GDM1 (cell line): ENCODE data around the gene ADAM29.
"Not testable (repeated sequence)": the region's sequence is repeated elsewhere in the genome, so short reads cannot be mapped to it uniquely, and the experiment has no call there.

Experiments used
- DNase-seq: peaks from one replicate; lab custom pipeline; 2025; lab: John Stamatoyannopoulos, UW

The ADAM29 gene

DNA sequence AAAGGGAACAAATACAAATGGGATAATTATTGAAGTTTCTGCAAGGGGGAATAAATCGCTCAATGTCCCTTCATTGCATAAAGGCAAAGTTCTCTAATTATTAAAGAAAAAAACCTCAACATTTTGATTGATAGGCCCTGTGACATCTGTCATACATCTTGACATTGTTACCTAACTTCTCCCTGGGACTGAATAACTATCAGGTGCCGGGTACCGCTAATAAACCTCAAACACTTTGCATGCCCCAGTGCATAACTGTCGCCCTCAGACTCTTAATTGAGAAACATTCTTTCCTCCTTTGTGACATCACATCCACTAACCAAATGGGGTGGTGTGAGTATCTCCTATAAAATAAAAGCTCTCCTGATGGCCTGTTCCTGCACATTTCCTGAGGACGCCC is at the start of gene ADAM29:
TSS of gene ADAM29 (plus strand) at position 301 of the 400 bp plus-strand sequence. CDS start 57,168 bp downstream, outside the sequence.
- DNase-seq, result no peak

DNA sequence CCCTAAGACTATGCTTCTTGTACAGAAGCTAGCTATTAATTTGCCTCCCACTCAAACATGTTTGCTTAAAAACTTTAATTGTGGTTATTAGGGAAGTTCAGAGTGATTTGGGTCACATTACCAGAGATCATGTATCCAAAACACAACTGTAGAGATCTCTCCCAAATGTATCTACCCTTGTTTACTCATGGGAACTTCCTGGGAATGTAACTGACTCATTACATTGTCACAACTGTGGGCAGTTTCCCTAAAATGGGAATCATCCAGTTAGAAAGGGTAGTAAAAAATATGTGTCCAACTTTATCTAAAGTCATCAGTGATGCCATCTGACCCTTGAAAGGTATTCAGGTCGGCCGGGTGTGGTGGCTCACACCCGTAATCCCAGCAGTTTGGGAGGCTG is 48.8 kb upstream of the ADAM29 start:
- no peak for DNase-seq

DNA sequence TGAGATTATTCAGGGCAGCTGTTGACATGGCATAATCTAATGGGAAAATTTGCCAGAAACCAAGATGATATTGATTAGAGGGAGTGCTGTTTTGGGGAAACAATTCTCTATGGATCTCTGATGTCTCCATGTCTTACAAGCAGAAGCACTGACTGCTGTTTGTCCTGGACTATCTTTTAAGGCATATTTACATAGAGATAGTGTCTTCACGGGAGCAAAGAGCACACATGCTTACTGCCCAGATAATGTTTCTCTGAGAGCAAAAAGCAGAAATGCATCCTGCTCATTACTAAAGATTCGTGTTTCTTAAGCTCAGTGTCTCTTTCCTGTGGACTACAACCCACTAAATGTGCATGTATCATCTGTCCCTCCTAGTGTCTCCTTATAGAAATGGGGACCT is 47.8 kb upstream of the ADAM29 start:
- no peak for DNase-seq

DNA sequence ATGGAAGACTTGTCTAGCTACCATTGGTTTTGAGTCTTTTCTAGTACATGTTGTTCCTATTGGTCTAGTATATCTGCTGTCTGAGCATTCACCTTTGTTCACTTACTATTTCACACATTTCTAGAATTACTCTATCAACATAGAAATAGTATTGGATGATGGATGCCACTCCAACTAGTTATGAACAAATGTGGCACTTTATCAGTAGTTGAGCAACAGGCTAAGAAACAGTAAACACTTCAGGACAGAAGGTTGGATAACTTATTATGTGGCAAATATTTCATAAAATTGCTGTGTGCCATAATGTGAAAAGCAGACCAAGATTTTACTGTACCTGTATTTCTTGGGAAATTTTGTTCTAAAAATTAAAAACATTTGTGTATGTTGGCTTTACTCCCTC is 46.8 kb upstream of the ADAM29 start:
- DNase-seq, result no peak

DNA sequence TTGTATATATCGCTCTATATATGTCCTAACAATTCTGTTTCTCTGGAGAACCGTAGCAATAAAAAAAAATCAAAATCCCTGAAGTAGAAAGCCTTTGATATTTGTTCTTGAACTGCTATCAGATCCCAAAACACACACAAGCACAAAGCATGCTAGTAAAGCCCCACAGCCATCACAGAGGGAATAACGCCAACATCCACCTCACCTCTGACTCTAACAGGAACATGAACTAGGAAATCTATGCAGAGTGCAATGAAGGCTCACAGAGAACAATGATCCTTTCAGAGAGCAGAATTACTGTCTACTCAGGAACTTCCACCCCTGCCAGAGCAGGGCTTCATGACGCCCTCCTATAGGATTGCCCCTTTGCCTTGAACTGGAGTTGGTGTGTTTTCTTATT is 45.0 kb upstream of the ADAM29 start:
- not testable (repeated sequence) for DNase-seq

DNA sequence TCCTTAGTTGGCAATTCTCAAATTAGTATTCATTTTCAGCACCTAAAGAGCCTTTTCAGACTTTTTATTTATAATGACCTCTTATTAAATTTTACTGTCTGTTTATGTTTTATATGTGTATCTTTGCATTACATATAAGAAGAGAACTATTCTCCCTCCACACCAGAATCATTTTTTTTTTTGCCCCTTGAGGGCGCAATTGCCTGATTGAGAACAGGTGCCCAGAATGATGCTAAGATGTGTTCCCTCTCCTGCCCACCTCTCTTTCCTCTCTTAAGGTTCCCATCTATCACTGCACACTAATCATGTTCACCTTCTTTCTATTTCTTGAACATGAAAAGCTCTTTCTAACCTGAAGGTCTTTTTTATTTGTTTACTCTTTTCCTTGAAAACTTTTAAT is 44.2 kb upstream of the ADAM29 start:
- DNase-seq, result no peak

DNA sequence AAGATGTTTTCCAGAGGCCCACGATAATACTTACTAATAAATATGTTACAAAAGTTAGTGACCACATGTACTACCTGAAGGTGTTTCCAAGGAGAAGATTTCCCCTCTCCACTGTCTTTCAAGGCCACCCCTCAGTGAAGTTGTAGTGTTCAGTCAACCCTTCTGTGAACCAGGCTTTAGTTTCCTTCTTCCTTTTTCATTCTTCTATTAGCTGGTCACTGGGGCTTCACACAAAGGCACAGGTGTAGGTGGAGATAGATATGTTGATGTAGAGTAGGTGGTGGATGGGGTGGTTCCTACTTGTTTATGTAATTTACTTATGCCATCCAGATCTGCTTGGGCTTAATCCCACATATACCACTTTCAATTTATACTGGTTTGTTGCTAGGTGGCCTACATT is 43.3 kb upstream of the ADAM29 start:
- DNase-seq, result no peak

DNA sequence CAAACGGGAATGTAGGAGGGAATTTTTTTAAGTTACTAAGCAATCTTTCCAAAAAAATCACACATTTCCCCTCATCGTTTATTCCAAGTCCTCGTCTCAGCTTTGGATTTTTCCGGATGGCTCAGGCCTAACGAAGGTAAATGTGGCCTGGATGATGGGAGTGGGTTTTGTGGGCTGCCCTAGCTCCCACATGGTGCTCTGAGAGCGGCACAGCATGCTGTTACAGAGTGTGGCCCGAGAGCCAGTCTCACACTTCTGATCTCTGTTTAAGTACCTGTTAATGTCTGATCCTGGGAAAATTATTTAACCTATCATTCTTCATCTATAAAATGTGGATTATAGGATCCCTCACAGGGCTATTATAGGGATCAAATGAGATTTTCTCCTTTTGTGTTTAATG is 38.2 kb upstream of the ADAM29 start:
- DNase-seq, result no peak

DNA sequence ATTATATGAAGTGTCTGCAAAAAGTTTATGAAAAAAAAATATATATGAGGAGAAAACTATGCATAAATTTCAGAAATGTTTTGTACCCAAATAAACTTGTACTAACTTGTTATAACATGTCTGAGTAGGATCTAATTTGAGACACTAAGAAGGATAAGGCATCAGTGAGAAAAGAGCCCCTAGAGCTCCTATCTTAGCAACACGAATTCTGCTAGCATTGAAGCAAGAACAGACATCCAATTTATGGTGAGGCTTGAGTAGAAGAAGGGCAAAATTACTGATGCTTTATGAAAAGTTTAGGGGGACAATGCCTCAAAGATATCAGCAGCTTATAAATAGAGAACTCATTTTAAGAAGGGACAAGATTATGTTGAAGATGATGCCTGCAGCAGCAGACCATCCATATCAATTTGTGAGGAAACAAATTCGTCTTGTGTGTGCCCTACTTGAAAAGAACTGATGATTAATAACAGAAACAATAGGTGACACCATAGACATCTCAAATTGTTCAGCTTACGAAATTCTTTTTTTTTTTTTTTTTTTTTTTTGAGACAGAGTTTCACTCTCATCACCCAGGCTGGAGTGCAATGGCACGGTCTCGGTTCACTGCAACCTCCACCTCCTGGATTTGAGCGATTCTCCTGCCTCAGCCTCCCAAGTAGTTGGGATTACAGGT is 35.7 kb upstream of the ADAM29 start:
- DNase-seq, result no peak

DNA sequence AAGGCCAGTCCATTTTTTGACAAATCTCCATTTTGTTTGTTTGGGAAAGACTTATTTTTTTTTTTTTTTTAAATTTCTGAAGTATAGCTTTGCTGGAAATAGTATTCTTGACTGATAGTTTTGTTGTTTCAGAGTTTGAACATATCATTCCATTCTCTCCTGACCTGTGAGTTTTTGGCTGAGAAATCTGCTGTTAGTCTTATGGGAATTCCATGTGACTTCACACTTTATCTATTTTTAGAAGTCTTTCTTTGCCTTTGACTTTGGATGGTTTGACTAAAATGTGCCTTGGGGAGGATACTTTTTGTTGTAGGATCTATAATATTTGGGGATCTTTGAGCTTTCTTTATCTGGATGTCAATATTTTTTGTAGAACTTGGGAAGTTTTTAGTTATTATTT is 10.7 kb upstream of the ADAM29 start:
- DNase-seq, result no peak

DNA sequence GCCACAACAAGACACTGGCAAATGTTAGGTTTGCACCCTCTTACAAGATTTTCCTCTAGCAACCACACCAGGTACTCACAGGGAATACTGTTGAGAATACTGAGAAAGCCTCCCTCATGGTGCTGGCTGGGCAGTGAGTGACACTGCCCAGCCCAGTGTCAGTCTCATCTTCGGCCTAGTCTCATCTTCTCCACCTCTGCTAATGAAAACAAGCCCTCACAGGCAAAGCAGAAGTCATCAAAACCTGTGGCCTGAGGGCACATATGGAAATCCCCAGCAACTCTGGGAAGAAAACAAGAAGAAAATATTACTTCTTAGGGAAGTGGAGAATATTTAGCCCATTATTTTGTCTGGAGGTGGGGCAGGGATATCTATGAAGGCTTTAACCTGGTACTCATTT is 7.9 kb upstream of the ADAM29 start:
- no peak for DNase-seq

DNA sequence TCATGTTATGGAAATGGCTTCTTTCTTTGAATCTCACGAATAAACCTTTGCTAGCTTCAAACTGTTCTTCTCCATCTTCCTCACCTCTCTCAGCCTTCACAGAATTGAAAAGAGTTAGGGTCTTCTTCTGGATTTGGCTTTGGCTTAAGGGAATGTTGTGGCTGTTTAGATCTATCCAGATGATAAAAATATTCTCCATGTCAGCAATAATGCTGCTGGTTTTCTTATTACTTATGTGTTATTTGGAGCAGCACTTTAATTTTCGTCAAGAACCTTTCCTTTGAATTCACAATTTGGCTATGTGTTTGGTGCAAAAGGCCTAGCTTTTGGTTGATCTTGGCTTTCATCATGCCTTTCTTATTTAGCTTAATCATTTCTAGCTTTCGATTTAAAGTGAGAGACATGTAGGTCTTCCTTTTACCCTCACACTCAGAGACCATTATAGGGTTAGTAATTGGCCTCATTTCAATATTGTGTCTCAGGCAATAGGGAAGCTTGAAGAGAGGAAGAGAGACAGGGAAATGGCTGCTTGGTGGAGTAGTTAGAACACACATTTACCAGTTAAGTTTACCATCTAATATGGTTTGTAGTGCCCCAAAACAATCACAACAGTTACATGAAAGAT is 5.1 kb upstream of the ADAM29 start:
- no peak for DNase-seq

DNA sequence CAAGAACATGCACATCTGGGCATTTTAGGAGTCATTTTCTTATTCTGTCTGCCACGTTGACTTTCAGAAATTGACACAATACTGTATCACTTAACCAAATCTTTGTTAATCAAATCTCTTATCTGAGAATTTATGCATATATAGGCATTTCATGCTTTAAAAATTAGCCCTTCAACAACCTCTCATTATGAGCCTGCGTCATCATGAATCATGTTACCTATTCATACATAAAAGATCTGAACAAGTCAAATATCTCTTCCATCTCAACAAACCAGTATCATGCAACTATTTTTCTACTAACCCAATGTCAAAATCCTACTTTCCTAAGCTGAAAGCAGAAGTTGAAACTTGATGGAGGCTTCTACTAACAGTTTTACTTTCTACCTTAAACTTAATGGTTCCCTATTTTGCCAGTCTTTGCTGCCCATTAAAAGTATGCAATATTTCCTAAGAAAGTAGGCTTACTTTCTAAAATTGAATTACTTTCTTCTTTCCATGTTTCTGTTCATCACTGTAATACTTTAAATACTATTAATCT is 1.8 kb downstream of the ADAM29 start:
- DNase-seq, result no peak

DNA sequence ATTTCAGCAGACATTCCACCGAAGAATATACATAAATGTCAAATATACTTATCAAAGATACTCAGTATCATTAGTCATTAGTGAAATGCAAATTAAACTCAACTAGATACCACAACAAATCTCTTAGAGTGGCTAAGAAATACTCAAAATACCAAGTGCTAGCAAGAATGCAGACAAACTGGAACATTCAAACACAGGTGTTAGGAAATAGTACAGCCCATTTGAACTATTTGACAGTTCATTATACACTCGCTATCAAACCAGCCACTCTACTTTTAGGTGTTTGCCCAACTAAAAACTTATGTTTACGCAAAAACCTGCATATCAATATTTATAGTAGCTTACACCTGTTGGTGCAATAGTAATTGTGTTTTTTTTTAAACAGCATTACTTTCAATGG is 8.8 kb downstream of the ADAM29 start:
- DNase-seq, result no peak

DNA sequence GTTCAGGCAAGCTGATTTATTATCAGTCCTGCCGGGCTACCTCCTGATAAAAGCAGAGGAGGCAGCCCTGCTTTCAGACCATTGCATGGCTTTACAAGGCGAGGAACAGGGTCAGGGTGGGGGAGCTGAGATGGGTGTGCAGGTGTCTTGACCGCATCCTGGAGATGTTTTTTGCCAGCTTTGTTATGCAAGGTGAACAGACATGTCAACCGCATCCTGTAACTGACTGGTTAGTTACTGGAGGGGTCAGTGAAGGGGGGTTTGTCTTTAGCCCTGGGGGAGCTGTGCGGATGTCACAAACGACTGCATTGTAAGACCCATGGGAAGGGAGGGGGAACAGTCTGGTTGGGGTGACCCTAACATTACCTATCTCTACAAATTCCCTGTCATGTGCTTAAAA is 10.0 kb downstream of the ADAM29 start:
- no peak for DNase-seq

DNA sequence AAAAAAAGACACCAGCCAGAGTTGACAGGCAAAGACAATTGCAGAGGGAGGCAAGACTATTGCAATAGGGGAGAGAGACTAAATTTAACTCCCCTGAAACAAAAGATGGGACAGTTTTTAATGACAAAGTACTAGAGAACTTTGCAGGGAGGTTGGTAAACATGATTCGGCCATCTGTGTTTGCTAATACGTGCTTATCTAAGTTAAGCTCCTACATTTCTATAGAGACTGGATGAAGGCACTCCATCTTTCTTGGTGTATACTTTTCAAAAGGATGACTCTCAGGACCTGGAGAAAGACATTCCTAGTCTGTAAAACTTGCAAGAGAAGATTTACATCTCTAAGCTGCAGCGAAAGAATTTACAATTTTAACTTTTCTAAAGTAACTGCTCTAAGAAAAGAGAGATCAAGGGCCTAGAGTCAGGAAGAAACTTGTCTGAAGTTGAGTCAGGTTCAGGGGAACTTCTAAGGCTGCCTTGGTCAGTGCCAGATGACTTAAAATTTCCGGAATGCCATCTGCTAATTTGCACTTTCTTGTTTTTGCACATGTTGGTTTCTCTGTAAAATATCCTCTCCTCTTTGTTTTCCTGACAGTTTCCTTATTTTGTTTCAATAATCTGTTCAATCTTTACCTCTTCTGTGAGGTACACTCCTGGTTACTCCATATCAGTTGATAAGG is 10.6 kb downstream of the ADAM29 start:
- DNase-seq, result no peak

DNA sequence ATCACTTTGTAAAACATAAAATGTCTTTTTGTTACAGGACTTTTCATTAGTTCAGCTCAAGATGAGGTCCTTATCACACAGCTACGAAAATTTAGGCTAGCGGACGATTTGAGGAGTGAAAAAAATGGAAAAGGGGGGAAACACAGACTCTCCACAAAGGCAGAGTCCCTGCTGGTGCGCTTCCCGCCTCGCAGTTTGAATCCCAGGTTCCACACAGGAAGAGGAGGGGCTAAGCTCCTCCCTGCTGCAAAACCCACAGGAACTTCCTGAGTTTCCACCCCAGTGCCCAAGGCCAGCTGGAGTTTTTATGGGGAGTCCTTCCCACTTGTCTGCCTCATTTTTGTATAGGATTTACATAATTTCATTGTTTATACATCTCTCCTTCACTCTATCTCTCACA is 11.2 kb downstream of the ADAM29 start:
- DNase-seq, result no peak

DNA sequence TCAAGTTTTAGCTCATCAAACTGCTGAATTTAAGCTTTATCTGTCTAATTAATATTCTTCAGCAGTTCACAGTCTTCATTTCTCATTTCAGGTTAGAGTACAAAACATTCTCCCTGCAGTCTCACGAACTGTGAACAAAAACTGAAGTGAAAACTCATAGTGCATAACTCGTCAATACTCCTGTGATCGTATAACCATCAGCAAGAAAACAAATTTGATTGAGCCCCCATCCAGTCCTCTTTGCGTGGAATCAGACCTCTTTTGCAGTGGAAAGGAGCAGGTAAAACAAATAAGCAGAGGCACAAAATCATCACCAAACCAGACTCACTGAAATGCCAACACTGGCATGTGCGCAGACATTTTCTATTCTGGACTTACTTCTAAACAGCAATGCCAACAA is 12.7 kb downstream of the ADAM29 start:
- DNase-seq, result no peak

DNA sequence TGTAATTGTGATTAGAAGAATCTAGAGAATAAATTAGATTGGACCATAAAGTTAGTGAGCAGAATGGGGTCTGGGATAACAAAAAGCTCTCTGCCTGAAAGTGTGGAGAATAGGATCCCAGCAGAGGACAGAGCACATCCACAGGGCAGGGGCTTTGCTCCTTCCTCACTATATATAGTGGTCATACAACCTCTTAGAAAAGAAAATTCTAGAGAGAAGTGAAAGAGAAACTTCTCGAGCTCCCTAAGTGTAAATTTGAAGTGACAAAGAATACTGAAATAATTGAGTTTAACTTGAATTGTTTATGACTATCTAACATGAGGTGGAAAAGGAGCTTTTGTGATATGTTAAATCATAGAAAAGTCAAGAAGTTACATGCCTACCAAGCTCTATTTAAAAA is 14.9 kb downstream of the ADAM29 start:
- no peak for DNase-seq

DNA sequence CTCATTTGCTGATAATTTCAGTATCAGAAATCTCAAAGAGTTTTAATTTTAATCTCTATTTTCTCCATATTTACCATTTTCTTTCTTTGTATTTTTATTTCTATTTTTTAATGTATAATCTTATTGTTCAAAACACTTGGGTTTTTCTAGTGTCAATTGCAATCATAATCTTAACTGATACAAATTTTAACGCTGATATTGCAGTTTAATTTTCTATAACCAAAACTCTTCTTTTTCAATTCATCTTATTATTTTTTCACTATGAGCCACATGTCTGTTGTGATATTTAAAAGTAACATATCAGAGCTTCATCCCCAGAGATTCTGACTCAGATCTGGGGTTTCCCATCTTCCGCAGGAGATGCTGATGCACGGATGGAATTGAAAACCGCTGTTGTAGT is 16.2 kb downstream of the ADAM29 start:
- no peak for DNase-seq

DNA sequence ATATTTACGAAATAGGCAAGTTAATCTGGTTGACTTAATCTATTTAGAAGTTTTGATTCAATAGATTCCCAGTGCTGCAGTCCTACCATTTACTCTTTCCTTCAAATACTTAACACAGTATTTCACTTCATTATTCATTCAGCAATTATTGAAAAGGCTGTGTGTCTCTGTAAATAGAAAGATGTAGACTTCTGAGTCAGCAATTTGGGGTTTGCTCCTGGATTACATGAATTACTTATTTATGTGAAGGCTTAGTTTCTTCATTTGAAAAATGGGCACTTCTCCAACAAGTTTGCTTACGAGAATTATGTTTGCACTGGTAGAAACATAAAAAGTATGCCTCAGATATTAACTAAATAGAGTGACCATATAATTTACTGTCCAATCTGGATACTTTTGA is 17.4 kb downstream of the ADAM29 start:
- no peak for DNase-seq

DNA sequence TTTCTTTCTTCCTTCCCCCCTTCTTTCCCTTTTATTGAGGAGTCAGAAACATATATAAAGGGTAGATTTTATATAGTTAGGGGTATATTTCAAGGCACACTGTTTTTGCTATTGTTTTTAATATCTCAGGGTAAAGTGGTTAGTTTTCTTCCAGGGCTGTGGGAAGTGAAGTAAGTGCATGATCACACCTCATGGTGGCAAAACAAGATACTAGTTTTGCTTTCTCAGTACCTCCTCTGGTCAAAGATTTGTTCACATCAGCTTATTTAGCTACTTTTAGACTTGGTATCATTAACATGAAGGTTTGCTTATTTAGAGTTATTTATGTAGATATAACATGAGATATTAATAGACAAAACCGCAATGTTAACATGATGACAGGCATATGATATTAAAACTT is 21.8 kb downstream of the ADAM29 start:
- no peak for DNase-seq

DNA sequence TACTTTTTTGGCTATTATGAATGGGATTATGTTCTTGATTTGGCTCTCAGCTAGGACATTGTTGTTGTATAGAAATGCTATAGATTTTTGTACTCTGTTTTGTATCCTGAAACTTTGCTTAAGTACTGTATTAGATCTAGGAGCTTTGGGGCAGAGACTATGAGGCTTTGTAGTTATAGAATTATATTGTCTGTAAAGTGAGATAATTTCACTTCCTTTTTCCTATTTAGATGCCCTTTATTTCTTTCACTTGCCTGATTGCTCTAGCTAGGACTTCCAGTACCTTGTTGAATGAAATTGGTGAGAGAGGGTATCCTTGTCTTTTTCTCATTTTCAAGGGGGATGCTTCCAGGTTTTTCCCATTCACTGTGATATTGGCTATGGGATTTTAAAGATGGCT is 28.1 kb downstream of the ADAM29 start:
- no peak for DNase-seq
